IPS-NIHi7 (cell line): ENCODE data around the gene RPL31.

ENCODE experiments used
- DNase-seq: peaks from one replicate; pipeline ENCODE4 v3.0.0; 2012; ENCODE audit warnings: mixed read lengths; ENCODE audit errors: extremely low spot score

Gene RPL31

GRCh38 chr2:100975521-100975785 lies 26.6 kb upstream of the RPL31 start:
- no peak for DNase-seq

- DNase-seq: no peak
Observed at GRCh38 chr2:100976061-100976460, 26.0 kb upstream of the RPL31 start.

- no peak for DNase-seq
Observed at GRCh38 chr2:100976645-100977391, 25.3 kb upstream of the RPL31 start.

- no peak for DNase-seq
Observed at GRCh38 chr2:100977511-100977910, 24.6 kb upstream of the RPL31 start.

- no peak for DNase-seq
Observed at GRCh38 chr2:100978582-100979191, 23.4 kb upstream of the RPL31 start.

- DNase-seq: no peak
Observed at GRCh38 chr2:100980046-100980445, 22.0 kb upstream of the RPL31 start.

- no peak for DNase-seq
Observed at GRCh38 chr2:100981011-100981410, 21.1 kb upstream of the RPL31 start.

- DNase-seq: no peak
Observed at GRCh38 chr2:100982431-100982861, 19.6 kb upstream of the RPL31 start.

GRCh38 chr2:100983201-100983600 lies 18.9 kb upstream of the RPL31 start:
- DNase-seq: no peak

GRCh38 chr2:100983684-100984310 lies 18.3 kb upstream of the RPL31 start:
- DNase-seq: no peak

- DNase-seq: peak; percentile 85
Observed at GRCh38 chr2:100984892-100985307, 17.2 kb upstream of the RPL31 start.

GRCh38 chr2:100986157-100986556 lies 15.9 kb upstream of the RPL31 start:
- DNase-seq: no peak

- DNase-seq: no peak
Observed at GRCh38 chr2:100987536-100987935, 14.6 kb upstream of the RPL31 start.

- no peak for DNase-seq
Observed at GRCh38 chr2:100987974-100988373, 14.1 kb upstream of the RPL31 start.

GRCh38 chr2:100988630-100989417 lies 13.3 kb upstream of the RPL31 start:
- DNase-seq: no peak

- DNase-seq: no peak
Observed at GRCh38 chr2:100989666-100990065, 12.4 kb upstream of the RPL31 start.

GRCh38 chr2:100990166-100990565 lies 11.9 kb upstream of the RPL31 start:
- no peak for DNase-seq

- no peak for DNase-seq
Observed at GRCh38 chr2:100990650-100991403, 11.3 kb upstream of the RPL31 start.

GRCh38 chr2:100991404-100991773 lies 10.7 kb upstream of the RPL31 start:
- DNase-seq: no peak

GRCh38 chr2:100992262-100992661 lies 9.8 kb upstream of the RPL31 start:
- no peak for DNase-seq

GRCh38 chr2:100993294-100993693 lies 8.8 kb upstream of the RPL31 start:
- DNase-seq: no peak
